Natural killer cell treated with Interleukin-12 subunit alpha and Interleukin-12 subunit beta and Interleukin-15 and Interleukin-18, amount 100 ng/mL, for 72 hours (primary cell): ENCODE measurements around the gene HSPH1. TPM values are rescaled to one million over a fixed set of nuclear protein-coding genes. Genes with fewer than 3 reads are reported as not detected.
"Not testable (repeated sequence)": the region's sequence is repeated elsewhere in the genome, so short reads cannot be mapped to it uniquely, and the experiment has no call there.

Source experiments
- ATAC-seq, 2 donors: fragments of 150-1000 bp; cut with Tn5 transposase in 1 of 2; sonication (Bioruptor Pico), chemical (Tn5 transposase) in 1 of 2; 2 replicates each; pipeline ENCODE4 v1.10.0; 2021
- DNase-seq: peaks from one replicate; pipeline ENCODE4 v3.0.0; 2022; ENCODE audit warnings: low spot score
- H3K27ac Mint-ChIP-seq, 2 donors: 1 replicate in 1 of 2; 2 replicates in 1 of 2; pipeline ENCODE4 v1.8.0; 2022; ENCODE audit warnings: mixed read lengths in 2 of 2, mild to moderate bottlenecking in 1 of 2, moderate library complexity in 1 of 2
- H3K27me3 Mint-ChIP-seq, 2 donors: 1 replicate in 1 of 2; 2 replicates in 1 of 2; pipeline ENCODE4 v1.8.0; 2022; ENCODE audit warnings: mixed read lengths in 2 of 2
- H3K36me3 Mint-ChIP-seq: one replicate; pipeline ENCODE4 v1.8.0; 2022; ENCODE audit warnings: mixed read lengths
- H3K4me1 Mint-ChIP-seq, 2 donors: 1 replicate in 1 of 2; 2 replicates in 1 of 2; pipeline ENCODE4 v1.8.0; 2022; ENCODE audit warnings: low read depth in 2 of 2, mixed read lengths in 2 of 2, mild to moderate bottlenecking in 1 of 2
- H3K4me3 Mint-ChIP-seq: one replicate; pipeline ENCODE4 v1.8.0; 2022; ENCODE audit warnings: mixed read lengths
- H3K9me3 Mint-ChIP-seq: 2 replicates; pipeline ENCODE4 v1.8.0; 2022; ENCODE audit warnings: mixed read lengths
- total RNA-seq, 2 donors: library from RNA; stranded (reverse); gene quantifications; one replicate each; pipeline ENCODE4 v1.2.3, GENCODE V29; 2022

The HSPH1 gene
- total RNA-seq, 2 donors from 2014 or later, result 128 to 207 TPM

DNA sequence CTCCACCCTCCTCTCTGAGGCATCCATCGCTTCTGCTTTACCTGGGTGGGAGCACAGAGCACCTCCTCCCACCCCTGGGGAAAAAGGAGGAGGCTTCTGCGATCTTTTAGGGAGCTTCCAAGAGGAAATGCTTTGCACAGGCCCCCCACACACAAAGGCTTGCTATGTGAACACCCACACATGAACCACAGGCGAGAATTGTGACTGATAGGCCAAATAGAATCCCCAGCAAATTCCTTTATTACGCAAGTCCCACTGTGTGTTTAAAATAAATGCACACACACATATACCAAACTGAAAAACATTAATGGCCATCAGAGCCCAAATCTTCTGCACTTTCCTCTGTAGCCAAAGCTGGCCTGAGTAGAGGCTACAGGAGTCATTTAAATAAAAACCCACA, 50.6 kb downstream of the HSPH1 start:
- H3K36me3 Mint-ChIP-seq, result no peaks in the 10 kb centered on the region
- no peaks in the 10 kb centered on the region for H3K9me3 Mint-ChIP-seq
- H3K4me1 Mint-ChIP-seq, result no peaks in the 10 kb centered on the region
- H3K27me3 Mint-ChIP-seq, result peaks cover 21 to 49% of the 10 kb centered on the region in 2 donors
- no peak overlapping the region for H3K27ac Mint-ChIP-seq
- DNase-seq (no peak), ATAC-seq (no peak)
- H3K4me3 Mint-ChIP-seq, result no peak overlapping the region

DNA sequence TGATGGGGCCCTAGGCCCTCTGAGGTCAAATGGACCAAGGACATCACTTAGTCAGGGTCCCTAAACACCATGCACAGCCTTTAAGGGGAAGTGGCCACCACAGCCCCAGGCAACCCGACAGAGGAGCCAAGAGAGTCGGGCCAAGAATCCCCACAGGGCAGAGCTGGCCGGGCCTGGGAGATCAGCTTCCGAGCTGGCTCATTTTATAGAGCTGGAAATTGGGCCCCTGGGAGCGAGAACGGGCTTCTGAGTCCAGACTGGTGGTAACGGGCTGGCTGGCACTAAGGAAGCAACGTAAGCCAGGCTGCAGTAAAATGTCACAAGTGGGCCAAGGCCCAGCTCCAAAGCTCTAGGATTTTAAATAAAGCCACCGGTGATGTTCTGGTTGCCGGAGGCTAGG, 51.1 kb downstream of the HSPH1 start:
- DNase-seq, result no peak
- Mint-ChIP-seq H3K9me3 (no peaks in the 10 kb centered on the region), H3K27me3 (peaks cover 21 to 50% of the 10 kb centered on the region in 2 donors), H3K4me3 (no peak overlapping the region), H3K27ac (no peak overlapping the region), H3K4me1 (no peaks in the 10 kb centered on the region), H3K36me3 (no peaks in the 10 kb centered on the region)
- ATAC-seq, result no peak

DNA sequence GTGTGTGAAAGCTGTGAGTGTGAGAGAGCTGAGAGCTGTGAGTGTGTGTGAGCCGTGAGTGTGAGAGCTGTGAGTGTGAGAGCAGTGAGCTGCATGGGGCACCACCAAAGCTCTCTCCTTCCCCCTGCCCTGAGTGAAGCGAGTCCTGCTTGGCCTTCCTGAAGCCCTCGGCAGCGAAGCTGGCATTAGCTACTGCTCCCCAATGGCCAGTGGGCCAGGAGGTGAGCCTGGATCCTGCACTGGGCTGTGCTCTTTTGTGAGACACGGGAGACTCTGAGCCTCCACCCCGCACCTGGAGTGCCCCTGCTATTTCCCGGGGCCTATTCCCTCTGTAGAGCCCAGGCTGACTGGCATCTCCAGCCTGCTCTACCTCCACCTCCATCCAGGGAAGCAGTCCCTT, 51.5 kb downstream of the HSPH1 start:
- H3K4me1 Mint-ChIP-seq, result no peaks in the 10 kb centered on the region
- no peak overlapping the region for H3K27ac Mint-ChIP-seq
- H3K27me3 Mint-ChIP-seq, result peaks cover 21 to 49% of the 10 kb centered on the region in 2 donors
- no peak overlapping the region for H3K4me3 Mint-ChIP-seq
- no peaks in the 10 kb centered on the region for H3K9me3 Mint-ChIP-seq
- H3K36me3 Mint-ChIP-seq, result no peaks in the 10 kb centered on the region
- ATAC-seq, result peak; percentile 28 to 29
- DNase-seq, result no peak

DNA sequence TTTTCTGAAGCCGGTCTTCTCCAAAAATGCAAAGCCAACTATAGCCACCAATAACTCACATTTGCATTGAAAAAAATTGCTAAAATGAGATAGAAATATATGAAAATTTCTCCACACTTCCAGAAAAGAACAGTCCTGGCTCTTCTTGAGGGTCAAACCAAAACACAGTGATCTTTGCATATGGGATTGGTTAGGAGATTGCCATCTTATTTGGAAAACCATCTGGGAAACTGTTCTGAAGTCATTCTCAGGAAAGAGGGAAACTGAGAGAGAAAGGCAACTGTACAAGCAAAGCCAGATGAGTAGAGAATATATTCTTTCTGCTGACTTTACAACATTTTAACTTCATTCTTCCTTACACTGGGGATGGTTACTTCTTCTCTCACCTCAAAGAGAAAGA, 54.6 kb downstream of the HSPH1 start:
- Mint-ChIP-seq H3K4me3 (no peak overlapping the region), H3K27me3 (peaks cover 20 to 34% of the 10 kb centered on the region in 2 donors), H3K27ac (no peak overlapping the region), H3K4me1 (no peaks in the 10 kb centered on the region), H3K9me3 (no peaks in the 10 kb centered on the region), H3K36me3 (no peaks in the 10 kb centered on the region)
- DNase-seq (no peak), ATAC-seq (no peak)

DNA sequence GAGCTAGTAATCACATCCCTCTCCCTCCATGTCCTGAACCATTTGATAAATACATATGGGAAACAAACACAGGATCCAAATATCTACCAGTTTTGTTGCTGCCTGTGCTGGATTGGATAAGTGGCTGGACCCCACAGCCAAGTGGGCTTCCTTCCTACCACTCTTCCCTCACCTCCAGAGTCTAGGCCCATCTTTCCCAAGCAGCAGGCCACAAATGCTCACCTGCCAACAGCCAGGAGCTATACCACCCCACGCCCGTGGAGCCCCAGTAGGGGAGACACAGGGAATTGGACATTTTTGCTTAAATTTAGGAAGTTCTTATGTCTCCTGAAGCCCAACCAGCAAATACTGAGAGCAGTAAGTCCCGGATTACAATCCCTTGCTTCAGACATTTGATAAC, 55.8 kb downstream of the HSPH1 start:
- DNase-seq (no peak), ATAC-seq (no peak)
- peaks cover 26 to 40% of the 10 kb centered on the region in 2 donors for H3K27me3 Mint-ChIP-seq
- no peaks in the 10 kb centered on the region for H3K4me1 Mint-ChIP-seq
- H3K4me3 Mint-ChIP-seq, result no peak overlapping the region
- H3K36me3 Mint-ChIP-seq, result no peaks in the 10 kb centered on the region
- H3K27ac Mint-ChIP-seq, result no peak overlapping the region
- H3K9me3 Mint-ChIP-seq, result no peaks in the 10 kb centered on the region

DNA sequence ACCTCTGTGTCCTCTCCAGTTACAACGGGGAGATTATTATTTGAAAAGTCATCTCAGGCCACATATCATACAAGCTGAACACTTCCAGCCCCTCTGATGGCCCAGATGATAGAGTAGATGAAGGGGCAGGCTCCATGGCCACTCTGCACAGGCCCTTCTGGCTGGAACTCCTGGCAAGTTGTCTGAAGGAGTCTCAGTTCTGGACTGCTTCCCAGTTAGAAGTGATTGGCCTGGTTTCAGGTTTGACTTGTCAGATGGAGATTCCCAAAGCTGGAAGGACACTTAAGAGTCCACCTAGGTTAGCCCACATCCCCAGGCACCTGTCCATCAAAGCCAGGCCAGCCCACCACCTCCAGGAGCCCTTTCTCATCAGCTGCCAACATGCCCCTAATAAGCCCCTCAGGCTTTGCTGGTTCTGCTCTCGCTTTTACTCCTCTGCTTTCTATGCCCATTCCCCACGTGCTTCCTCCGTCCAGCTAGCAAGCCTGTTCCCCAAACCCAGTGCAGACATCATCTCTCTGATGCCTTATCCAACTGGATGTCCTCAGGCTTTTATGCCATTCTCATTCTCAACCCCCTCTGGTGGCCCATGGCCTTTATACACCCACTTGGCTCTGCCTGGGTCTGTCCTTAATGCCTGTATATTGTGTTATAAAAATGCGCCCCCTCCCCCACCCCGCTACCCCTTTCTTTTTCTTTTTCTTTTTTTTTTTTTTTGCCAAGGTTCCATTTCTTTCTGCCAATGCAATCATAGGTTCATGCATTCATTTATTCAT, 56.5 kb downstream of the HSPH1 start:
- DNase-seq (no peak), ATAC-seq (no peak)
- peaks cover 30 to 46% of the 10 kb centered on the region in 2 donors for H3K27me3 Mint-ChIP-seq
- no peak overlapping the region for H3K4me3 Mint-ChIP-seq
- no peaks in the 10 kb centered on the region for H3K9me3 Mint-ChIP-seq
- no peak overlapping the region for H3K27ac Mint-ChIP-seq
- no peaks in the 10 kb centered on the region for H3K36me3 Mint-ChIP-seq
- H3K4me1 Mint-ChIP-seq, result no peaks in the 10 kb centered on the region

DNA sequence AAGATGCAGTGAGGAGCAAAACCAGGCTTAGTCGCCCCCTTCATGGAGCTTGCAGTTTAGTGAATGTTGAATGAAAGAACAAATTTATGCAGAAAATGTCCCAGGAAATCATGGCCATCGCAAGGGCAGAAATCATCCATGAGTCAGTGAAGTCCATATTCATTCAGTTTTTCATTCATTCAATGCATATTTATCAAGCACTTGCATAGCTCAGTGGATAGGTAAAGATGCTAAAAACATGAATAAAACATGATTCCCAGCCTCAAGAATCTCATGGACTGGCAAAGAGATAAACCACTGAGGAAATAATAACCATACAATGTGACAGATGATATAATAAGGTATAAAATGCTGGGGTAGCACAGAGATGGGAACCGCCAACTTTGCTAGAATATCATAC, 58.8 kb downstream of the HSPH1 start:
- ATAC-seq (no peak), DNase-seq (no peak)
- H3K36me3 Mint-ChIP-seq, result no peaks in the 10 kb centered on the region
- no peaks in the 10 kb centered on the region for H3K9me3 Mint-ChIP-seq
- H3K4me3 Mint-ChIP-seq, result no peak overlapping the region
- peaks cover 35 to 49% of the 10 kb centered on the region in 2 donors for H3K27me3 Mint-ChIP-seq
- H3K4me1 Mint-ChIP-seq, result no peaks in the 10 kb centered on the region
- H3K27ac Mint-ChIP-seq, result no peak overlapping the region

DNA sequence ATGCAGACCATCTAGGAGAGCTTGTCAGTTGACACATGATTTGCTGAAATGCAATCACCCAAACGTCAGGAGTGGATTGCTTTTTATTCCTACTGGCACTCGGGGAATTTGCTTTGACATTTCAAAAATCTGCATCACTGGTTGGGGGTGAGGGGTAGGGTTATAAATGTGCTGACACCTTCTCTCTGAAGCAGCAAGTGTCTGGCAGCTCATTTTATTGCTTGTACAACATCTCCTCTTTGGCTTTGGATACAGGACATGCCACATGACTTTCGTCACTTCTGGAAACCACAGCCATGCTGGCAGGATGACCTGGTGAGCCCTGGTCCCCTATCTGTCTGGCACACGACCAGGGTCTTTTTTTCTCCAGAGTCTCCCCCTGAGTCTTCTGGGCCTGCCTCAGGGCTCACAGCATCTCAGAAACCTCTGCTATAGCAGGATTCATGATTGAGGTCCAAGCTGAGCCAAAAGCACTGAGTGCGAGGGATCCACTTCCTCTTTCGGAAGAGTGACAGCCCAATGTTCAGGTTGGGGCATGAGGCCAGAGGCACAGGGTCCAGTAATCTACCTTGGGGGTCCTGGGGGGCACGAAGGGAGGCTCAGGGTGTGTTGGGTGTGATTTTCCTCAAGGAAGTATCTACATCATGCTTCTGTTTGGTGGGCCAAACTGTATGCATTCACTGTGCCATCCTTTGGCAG, 60.1 kb downstream of the HSPH1 start:
- peaks cover 34 to 55% of the 10 kb centered on the region in 2 donors for H3K27me3 Mint-ChIP-seq
- no peak overlapping the region for H3K4me3 Mint-ChIP-seq
- no peak for ATAC-seq
- H3K27ac Mint-ChIP-seq, result no peak overlapping the region
- no peaks in the 10 kb centered on the region for H3K4me1 Mint-ChIP-seq
- H3K9me3 Mint-ChIP-seq, result no peaks in the 10 kb centered on the region
- H3K36me3 Mint-ChIP-seq, result no peaks in the 10 kb centered on the region
- DNase-seq, result no peak

DNA sequence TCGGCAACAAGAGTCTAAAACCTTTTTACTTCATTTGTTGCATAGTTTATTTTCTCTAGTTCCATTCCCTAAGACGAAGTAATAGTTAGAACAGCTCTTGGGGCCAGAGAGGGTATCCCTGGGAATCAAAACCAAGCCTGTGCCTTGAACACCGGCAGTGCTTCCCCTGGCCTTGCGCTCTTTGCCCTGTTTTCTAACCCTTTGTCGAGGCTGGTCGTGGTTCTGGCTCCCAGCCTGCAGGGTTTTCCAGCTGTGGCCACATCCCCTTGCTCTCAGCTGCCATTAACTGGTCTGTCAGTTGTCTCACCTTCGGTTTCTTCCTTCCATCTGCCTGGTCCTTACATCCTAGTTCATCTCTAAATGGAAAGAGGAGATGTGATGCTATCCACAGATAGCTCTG, 61.0 kb downstream of the HSPH1 start:
- Mint-ChIP-seq H3K4me3 (no peak overlapping the region), H3K9me3 (no peaks in the 10 kb centered on the region), H3K4me1 (no peaks in the 10 kb centered on the region), H3K27me3 (peaks cover 34 to 51% of the 10 kb centered on the region in 2 donors), H3K27ac (no peak overlapping the region), H3K36me3 (no peaks in the 10 kb centered on the region)
- ATAC-seq (no peak), DNase-seq (no peak)

DNA sequence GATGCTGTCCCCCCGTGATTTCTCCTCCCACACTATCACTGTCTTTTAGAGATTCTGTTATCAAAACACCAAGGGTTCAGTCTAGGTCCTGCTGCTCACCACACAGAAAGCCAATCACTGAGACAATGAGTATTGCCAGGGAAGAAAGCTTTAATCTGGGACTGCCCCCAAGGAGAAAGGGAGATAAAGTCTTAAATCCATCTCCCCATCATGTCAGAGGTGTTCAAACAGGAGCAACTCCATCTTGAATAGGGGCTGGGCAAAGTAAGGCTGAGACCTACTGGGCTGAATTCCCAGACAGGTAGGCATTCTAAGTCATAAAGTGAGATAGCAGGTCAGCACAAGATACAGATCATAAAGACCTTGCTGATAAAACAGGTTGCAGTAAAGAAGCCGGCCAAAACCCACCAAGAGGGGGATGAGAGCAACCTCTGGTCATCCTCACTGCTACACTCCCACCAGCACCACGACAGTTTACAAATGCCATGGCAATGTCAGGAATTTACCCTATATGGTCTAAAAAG, 63.7 kb downstream of the HSPH1 start:
- not testable (repeated sequence) for H3K9me3 Mint-ChIP-seq, H3K4me3 Mint-ChIP-seq, DNase-seq, H3K36me3 Mint-ChIP-seq, H3K4me1 Mint-ChIP-seq, ATAC-seq, H3K27ac Mint-ChIP-seq
- H3K27me3 Mint-ChIP-seq, result peaks cover 36 to 52% of the 10 kb centered on the region in 2 donors

DNA sequence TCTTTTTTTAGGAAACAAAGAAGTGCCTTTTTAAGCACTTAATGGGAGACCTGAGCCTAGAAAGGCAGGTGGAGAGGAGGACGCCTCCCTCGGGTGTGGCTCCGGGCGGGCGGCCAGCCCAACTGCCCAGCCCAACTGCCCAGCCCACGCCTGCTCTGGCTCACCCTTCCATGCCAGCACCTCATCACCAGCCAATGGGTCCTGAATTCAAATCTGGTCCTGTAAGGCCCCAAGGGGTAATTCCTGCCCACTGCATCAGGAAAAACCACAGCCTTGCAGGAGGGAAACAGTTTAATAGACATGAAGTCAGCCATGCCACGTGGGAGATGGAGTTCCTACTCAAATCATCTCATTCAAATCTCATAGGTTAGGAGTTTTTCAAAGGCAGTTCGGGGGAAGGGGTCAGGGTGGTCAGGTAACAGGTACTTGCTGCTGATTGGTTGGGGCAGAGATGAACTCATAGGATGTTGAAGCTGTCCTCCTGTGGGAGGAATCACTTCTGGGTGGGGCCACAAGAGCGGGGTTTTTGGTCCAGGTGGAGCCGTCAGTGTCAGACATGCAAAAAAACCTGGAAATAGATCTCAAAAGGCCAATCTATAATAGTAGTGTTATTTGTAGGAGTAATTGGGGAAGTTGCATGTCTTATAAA, 64.9 kb downstream of the HSPH1 start:
- DNase-seq (no peak), ATAC-seq (no peak)
- H3K4me1 Mint-ChIP-seq, result no peaks in the 10 kb centered on the region
- H3K4me3 Mint-ChIP-seq, result no peak overlapping the region
- no peaks in the 10 kb centered on the region for H3K36me3 Mint-ChIP-seq
- no peak overlapping the region for H3K27ac Mint-ChIP-seq
- peaks cover 30 to 57% of the 10 kb centered on the region in 2 donors for H3K27me3 Mint-ChIP-seq
- H3K9me3 Mint-ChIP-seq, result no peaks in the 10 kb centered on the region

DNA sequence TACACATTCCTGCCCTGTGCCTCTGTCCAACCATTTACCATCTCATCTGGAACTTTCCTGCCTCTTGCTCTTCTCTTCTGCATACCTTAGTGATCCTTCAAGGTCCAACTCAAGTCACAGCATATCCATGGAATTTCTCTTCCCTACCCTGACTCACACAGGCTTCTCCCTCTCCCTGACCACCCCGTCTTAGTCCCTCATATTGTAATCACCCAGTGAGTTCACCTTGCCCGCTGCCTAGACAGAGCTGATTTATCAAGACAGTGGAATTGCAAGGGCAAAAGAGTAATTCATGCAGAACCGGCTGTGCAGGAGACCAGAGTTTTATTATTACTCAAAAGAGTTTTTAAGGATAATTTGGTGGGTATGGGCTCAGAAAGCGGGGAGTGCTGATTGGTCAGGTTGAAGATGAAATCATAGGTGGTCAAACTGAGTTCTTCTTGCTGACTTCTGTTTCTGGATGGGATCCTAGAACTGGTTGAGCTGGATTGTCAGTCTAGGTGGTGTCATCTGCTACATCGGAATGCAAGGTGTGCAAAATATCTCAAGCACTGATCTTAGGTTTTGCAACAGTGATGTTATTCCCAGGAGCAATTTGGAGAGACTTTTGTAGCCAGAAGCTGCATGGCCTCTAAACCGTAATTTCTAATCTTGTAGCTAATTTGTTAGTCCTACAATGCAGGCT, 67.2 kb downstream of the HSPH1 start:
- Mint-ChIP-seq H3K36me3 (no peaks in the 10 kb centered on the region), H3K27me3 (peaks cover 21 to 35% of the 10 kb centered on the region in 2 donors), H3K4me3 (no peak overlapping the region), H3K4me1 (peaks cover 0 to 3% of the 10 kb centered on the region in 2 donors), H3K9me3 (no peaks in the 10 kb centered on the region), H3K27ac (no peak overlapping the region)
- ATAC-seq, result no peak
- no peak for DNase-seq

DNA sequence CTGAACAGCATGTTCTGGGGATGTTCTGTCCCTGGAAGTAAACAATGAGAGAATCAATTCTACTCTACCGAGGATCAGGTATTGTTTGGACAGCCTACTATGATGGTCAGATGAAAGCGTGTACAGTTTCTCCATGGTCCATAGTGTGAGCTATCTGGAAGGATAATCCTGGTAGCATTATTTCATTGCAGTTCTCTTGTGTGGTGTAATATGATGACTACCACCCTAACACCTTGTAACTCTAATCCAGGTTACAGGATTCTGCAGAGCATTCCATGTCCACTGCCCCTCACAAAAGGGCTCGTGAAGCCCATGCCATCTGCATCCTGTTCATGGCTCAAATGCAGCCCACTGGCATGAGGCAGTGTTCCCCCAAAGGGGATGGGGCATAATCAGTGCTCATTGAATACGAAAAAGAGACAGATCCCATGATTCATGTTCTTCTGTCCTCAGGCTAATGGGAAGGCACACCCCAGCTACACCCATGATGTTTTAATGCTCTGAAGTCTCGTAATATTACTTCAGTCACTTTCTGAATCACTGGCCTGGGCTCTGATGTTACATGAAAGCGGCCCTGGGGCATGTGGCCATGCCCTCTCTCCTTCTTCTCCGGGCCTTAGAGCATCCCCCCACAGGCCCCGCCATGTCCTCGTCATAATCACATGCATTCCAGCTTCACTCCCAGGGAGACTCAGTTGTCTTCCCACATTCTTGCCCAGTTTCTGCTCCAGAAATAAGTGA, 68.4 kb downstream of the HSPH1 start:
- Mint-ChIP-seq H3K27me3 (peaks cover 16 to 29% of the 10 kb centered on the region in 2 donors), H3K36me3 (no peaks in the 10 kb centered on the region), H3K4me3 (no peak overlapping the region), H3K4me1 (peaks cover 0 to 3% of the 10 kb centered on the region in 2 donors), H3K27ac (no peak overlapping the region), H3K9me3 (no peaks in the 10 kb centered on the region)
- no peak for ATAC-seq
- no peak for DNase-seq
